AG04449 (cell line): ENCODE data around the gene EYS.
"Not testable (repeated sequence)": the region's sequence is repeated elsewhere in the genome, so short reads cannot be mapped to it uniquely, and the experiment has no call there.

Source experiments
- CTCF ChIA-PET: fragments of 350-600 bp; formaldehyde crosslinking; extraction: SDS; loops from one replicate; lab custom pipeline; 2021; ENCODE audit warnings: antibody characterized with exemption; lab: Yijun Ruan, JAX
- POLR2A ChIA-PET: fragments of 400-600, 350-600 bp; formaldehyde crosslinking; extraction: SDS; loops from one replicate; lab custom pipeline; 2020; ENCODE audit warnings: antibody characterized with exemption, inconsistent platforms; lab: Yijun Ruan, JAX
- DNase-seq: peaks from one replicate; pipeline ENCODE4 v3.0.0-alpha.2; 2010; ENCODE audit warnings: low read depth, low spot score
- H3K4me3 ChIP-seq: 2 replicates; pipeline ENCODE4 v1.5.1; 2011; ENCODE audit warnings: low read depth, mild to moderate bottlenecking, control low read depth, low read length
- TF ChIP-seq, protein P1 (sequence below): IDR thresholded peaks from one replicate; pipeline ENCODE4 v1.5.1; 2011; ENCODE audit warnings: mild to moderate bottlenecking, moderate library complexity, low read length, control low read depth, inconsistent platforms; ENCODE audit not compliant: insufficient read depth; ENCODE audit errors: missing control alignments

The EYS gene

DNA sequence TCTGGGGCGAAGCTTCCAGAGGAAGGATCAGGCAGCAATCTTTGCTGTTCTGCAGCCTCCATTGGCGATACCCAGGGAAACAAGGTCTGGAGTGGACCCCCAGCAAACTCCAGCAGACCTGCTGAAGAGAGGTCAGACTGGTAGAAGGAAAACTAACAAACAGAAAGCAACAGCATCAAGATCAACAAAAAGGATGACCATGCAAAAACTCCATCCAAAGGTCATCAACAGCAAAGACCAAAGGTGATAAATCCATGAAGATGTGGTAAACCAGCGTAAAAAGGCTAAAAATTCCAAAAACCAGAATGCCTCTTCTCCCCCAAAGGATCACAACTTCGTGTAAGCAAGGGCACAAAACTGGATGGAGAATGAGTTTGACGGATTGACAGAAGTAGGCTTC lies 1818.6 kb downstream of the EYS start:
- no peak overlapping the region for H3K4me3 ChIP-seq
- ChIA-PET POLR2A (no interaction called here), CTCF (interaction anchor here (1.3 kb wide), 1 partner anchor 9 kb away, joined by 3 read pairs; no protein-coding TSS in a partner anchor)
- TF ChIP-seq, protein P1, sequence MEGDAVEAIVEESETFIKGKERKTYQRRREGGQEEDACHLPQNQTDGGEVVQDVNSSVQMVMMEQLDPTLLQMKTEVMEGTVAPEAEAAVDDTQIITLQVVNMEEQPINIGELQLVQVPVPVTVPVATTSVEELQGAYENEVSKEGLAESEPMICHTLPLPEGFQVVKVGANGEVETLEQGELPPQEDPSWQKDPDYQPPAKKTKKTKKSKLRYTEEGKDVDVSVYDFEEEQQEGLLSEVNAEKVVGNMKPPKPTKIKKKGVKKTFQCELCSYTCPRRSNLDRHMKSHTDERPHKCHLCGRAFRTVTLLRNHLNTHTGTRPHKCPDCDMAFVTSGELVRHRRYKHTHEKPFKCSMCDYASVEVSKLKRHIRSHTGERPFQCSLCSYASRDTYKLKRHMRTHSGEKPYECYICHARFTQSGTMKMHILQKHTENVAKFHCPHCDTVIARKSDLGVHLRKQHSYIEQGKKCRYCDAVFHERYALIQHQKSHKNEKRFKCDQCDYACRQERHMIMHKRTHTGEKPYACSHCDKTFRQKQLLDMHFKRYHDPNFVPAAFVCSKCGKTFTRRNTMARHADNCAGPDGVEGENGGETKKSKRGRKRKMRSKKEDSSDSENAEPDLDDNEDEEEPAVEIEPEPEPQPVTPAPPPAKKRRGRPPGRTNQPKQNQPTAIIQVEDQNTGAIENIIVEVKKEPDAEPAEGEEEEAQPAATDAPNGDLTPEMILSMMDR = no peak
- no peak for DNase-seq

DNA sequence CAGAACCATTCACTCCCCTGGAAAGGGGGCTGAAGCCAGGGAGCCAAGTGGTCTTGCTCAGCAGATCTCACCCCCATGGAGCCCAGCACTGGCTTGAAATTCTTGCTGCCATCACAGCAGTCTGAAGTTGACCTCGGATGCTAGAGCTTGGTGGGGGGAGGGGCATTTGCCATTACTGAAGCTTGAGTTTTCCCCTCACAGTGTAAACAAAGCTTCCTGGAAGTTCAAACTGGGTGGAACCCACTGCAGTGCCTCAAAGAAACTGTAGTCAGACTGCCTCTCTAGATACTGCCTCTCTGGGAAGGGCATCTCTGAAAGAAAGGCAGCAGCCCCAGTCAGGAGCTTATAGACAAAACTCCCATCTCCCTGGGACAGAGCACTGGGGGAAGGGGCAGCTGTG lies 1819.2 kb downstream of the EYS start:
- CTCF ChIA-PET = interaction anchor here (1.3 kb wide), 1 partner anchor 8 kb away, joined by 3 read pairs; no protein-coding TSS in a partner anchor
- DNase-seq, POLR2A ChIA-PET, H3K4me3 ChIP-seq: not testable (repeated sequence)

- ChIA-PET POLR2A (no interaction called here), CTCF (no interaction called here)
- no peak overlapping the region for H3K4me3 ChIP-seq
- DNase-seq = no peak
- TF ChIP-seq, protein P1 = no peak
Observed at GRCh38 chr6:63887002-63887751, 1819.8 kb downstream of the EYS start.

DNA sequence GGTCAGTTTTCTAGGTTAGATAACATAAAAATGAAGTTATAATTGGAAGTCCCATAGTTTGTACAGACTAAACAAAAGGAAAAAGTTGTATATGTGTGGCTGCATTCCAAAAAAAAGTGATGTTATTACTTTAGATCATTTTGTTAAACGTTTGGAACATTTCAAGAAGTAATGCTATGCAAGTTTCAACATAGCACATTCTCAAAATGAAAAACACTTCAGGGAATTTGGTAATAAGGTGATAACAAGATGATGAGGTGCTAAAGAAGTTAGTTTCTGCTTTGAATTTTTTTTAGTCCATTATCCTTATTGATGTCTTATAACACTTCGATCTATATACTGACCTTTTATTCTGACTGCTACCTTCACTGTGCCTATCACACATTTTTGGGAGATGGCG lies 1820.7 kb downstream of the EYS start:
- ChIA-PET POLR2A (no interaction called here), CTCF (no interaction called here)
- TF ChIP-seq, protein P1 = no peak
- no peak for DNase-seq
- H3K4me3 ChIP-seq = no peak overlapping the region

GRCh38 chr6:63883597-63883996 lies 1823.4 kb downstream of the EYS start:
- TF ChIP-seq, protein P1 = no peak
- H3K4me3 ChIP-seq = no peak overlapping the region
- no peak for DNase-seq
- POLR2A ChIA-PET = no interaction called here
- CTCF ChIA-PET = no interaction called here

- POLR2A ChIA-PET = no interaction called here
Observed at GRCh38 chr6:63882208-63882607, 1824.8 kb downstream of the EYS start.

More at GRCh38 chr6:63882208-63882607, 1824.8 kb downstream of the EYS start:
- no peak for DNase-seq
- H3K4me3 ChIP-seq = no peak overlapping the region
- CTCF ChIA-PET = no interaction called here
- TF ChIP-seq, protein P1 = no peak
